Mucosa of rectum (tissue), 2 donors: Measurements from ENCODE around the gene CHCHD6.

Source experiments
- H3K27ac ChIP-seq, 2 donors: one replicate each; pipeline ENCODE4 v1.7.0; 2013; ENCODE audit warnings: inconsistent platforms in 2 of 2, low read depth in 2 of 2, low read length in 2 of 2
- H3K27me3 ChIP-seq, 2 donors: one replicate each; pipeline ENCODE4 v1.7.0; 2013; ENCODE audit warnings: low read length in 2 of 2; ENCODE audit not compliant: control insufficient read depth in 2 of 2, insufficient read depth in 2 of 2
- H3K36me3 ChIP-seq, 2 donors: one replicate each; pipeline ENCODE4 v1.7.0; 2013; ENCODE audit warnings: low read length in 2 of 2; ENCODE audit not compliant: control insufficient read depth in 2 of 2, insufficient read depth in 2 of 2
- H3K4me1 ChIP-seq, 2 donors: one replicate each; pipeline ENCODE4 v1.7.0; 2013; ENCODE audit warnings: low read length in 2 of 2, mild to moderate bottlenecking in 1 of 2; ENCODE audit not compliant: control insufficient read depth in 2 of 2, insufficient read depth in 2 of 2
- H3K4me3 ChIP-seq, 2 donors: one replicate each; pipeline ENCODE4 v1.7.0; 2013; ENCODE audit warnings: low read length in 2 of 2
- H3K9ac ChIP-seq, 2 donors: one replicate each; pipeline ENCODE4 v1.7.0; 2013; ENCODE audit warnings: low read length in 2 of 2, low read depth in 1 of 2, mild to moderate bottlenecking in 1 of 2
- H3K9me3 ChIP-seq, 2 donors: one replicate each; pipeline ENCODE4 v1.7.0; 2013; ENCODE audit warnings: low read length in 2 of 2; ENCODE audit not compliant: control insufficient read depth in 2 of 2
- donor health status: healthy.
- donor health status: Normal muscosa, but diverticular disease.

The CHCHD6 gene

GRCh38 chr3:126836220-126836860, 132.3 kb downstream of the CHCHD6 start:
- Histone ChIP-seq H3K9me3 (no peaks in the 10 kb centered on the region), H3K4me3 (no peak overlapping the region), H3K9ac (no peak overlapping the region), H3K27ac (no peak overlapping the region), H3K4me1 (no peaks in the 10 kb centered on the region), H3K36me3 (no peaks in the 10 kb centered on the region), H3K27me3 (no peaks in the 10 kb centered on the region)

- Histone ChIP-seq H3K27ac (no peak overlapping the region), H3K9me3 (no peaks in the 10 kb centered on the region), H3K4me1 (no peaks in the 10 kb centered on the region), H3K9ac (no peak overlapping the region), H3K4me3 (no peak overlapping the region), H3K36me3 (no peaks in the 10 kb centered on the region), H3K27me3 (no peaks in the 10 kb centered on the region)
Measured at GRCh38 chr3:126837773-126838172, 133.7 kb downstream of the CHCHD6 start.

GRCh38 chr3:126845920-126846715, 142.1 kb downstream of the CHCHD6 start:
- Histone ChIP-seq H3K4me1 (no peaks in the 10 kb centered on the region), H3K9ac (no peak overlapping the region), H3K27ac (no peak overlapping the region), H3K4me3 (no peak overlapping the region), H3K27me3 (no peaks in the 10 kb centered on the region), H3K36me3 (no peaks in the 10 kb centered on the region), H3K9me3 (no peaks in the 10 kb centered on the region)

DNA sequence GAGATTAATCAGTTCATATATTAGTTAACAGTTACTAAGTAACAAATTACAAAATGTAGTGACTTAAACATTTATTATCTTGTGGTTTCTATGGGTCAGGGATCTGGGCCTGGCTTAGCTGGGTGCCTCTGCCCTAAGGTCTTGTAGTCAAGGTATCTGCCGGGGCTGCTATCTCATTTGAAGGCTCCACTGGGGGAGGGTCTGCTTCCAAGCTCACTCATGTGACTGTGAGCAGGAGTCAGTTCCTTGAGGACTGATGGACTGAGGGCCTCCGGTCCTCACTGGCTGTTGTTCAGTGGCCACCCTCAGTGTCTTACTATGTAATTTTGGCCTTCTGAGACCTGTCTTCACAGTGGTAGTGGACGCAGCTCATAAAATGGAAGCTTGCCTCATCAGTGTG, 143.0 kb downstream of the CHCHD6 start:
- Histone ChIP-seq H3K4me1 (no peaks in the 10 kb centered on the region), H3K27me3 (no peaks in the 10 kb centered on the region), H3K27ac (no peak overlapping the region), H3K36me3 (no peaks in the 10 kb centered on the region), H3K4me3 (no peak overlapping the region), H3K9ac (no peak overlapping the region), H3K9me3 (no peaks in the 10 kb centered on the region)

DNA sequence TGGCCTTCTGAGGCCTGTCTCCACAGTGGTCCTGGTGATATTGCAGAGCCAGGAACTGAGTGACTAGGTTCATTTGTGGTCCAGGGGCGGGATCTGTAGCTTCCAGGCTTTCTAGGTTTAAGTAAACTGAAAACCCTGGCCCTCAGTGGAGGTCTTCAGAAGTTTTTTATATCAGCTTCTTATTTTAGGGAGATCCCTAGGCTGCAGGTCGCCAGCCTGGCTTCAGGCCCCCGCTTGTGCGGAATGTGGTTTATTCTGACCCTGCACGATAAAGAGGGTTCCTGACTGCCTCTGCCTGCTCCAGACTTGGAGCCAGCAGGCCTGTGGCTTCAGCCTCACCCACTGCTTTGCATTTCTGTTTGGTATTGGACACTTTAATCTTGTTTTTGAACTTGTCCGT, 145.0 kb downstream of the CHCHD6 start:
- no peak overlapping the region for H3K27ac ChIP-seq
- H3K9me3 ChIP-seq = no peaks in the 10 kb centered on the region
- no peak overlapping the region for H3K9ac ChIP-seq
- H3K4me3 ChIP-seq = no peak overlapping the region
- H3K27me3 ChIP-seq = no peaks in the 10 kb centered on the region
- no peaks in the 10 kb centered on the region for H3K4me1 ChIP-seq
- H3K36me3 ChIP-seq = peaks cover 0 to 5% of the 10 kb centered on the region in 2 donors

- Histone ChIP-seq H3K4me3 (no peak overlapping the region), H3K36me3 (peaks cover 0 to 5% of the 10 kb centered on the region in 2 donors), H3K27ac (no peak overlapping the region), H3K27me3 (no peaks in the 10 kb centered on the region), H3K9ac (no peak overlapping the region), H3K9me3 (no peaks in the 10 kb centered on the region), H3K4me1 (no peaks in the 10 kb centered on the region)
Measured at GRCh38 chr3:126849768-126850167, 145.7 kb downstream of the CHCHD6 start.

- no peak overlapping the region for H3K9ac ChIP-seq
- H3K4me3 ChIP-seq = no peak overlapping the region
- H3K9me3 ChIP-seq = no peaks in the 10 kb centered on the region
- no peaks in the 10 kb centered on the region for H3K27me3 ChIP-seq
- H3K4me1 ChIP-seq = no peaks in the 10 kb centered on the region
- peaks cover 0 to 7% of the 10 kb centered on the region in 2 donors for H3K36me3 ChIP-seq
- H3K27ac ChIP-seq = no peak overlapping the region
Measured at GRCh38 chr3:126850370-126851085, 146.5 kb downstream of the CHCHD6 start.

GRCh38 chr3:126851382-126851781, 147.3 kb downstream of the CHCHD6 start:
- H3K36me3 ChIP-seq = peaks cover 0 to 7% of the 10 kb centered on the region in 2 donors
- H3K4me1 ChIP-seq = no peaks in the 10 kb centered on the region
- no peaks in the 10 kb centered on the region for H3K9me3 ChIP-seq
- no peak overlapping the region for H3K4me3 ChIP-seq
- H3K27me3 ChIP-seq = no peaks in the 10 kb centered on the region
- H3K9ac ChIP-seq = no peak overlapping the region
- H3K27ac ChIP-seq = no peak overlapping the region

DNA sequence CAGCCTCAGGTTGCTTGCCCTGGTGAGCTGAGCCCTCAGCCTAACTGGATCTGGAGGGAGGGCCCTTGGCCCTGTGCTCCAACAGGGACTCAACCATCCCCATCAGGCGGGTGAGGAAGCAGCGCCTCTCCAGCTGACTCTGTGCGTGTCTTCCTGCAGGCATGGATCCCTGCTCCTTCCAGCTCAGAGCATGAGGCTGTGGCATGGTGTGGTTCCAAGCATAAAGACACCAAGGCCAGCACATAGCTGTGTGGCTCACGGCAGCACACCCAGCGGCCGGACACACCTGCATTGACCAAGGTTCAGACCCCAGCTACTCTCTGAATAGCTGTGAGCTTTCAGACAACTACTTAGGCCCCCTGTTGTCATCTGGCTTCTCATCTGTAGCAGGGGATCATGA, 147.9 kb downstream of the CHCHD6 start:
- H3K4me3 ChIP-seq = no peak overlapping the region
- peaks cover 0 to 7% of the 10 kb centered on the region in 2 donors for H3K36me3 ChIP-seq
- no peak overlapping the region for H3K27ac ChIP-seq
- no peak overlapping the region for H3K9ac ChIP-seq
- no peaks in the 10 kb centered on the region for H3K4me1 ChIP-seq
- H3K27me3 ChIP-seq = no peaks in the 10 kb centered on the region
- no peaks in the 10 kb centered on the region for H3K9me3 ChIP-seq

DNA sequence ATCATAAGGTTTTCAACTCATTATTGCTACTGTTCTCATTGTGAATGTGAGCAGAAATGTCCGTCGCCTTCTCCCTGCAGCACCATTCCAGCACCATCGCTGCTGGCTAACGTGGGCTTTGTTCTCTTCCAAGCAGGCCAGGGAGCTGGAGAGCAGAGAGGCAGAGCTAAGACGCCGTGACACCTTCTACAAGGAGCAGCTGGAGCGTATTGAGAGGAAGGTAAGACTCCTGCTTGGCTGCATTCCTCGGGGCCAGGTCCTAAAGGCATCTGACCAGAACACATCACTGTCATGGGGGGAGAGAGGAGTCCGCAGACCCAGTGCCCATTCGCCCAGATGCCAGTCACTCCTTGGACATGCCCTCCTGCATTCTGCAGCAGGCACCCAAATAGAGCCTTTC, 148.5 kb downstream of the CHCHD6 start:
- H3K4me3 ChIP-seq = no peak overlapping the region
- no peak overlapping the region for H3K27ac ChIP-seq
- H3K27me3 ChIP-seq = no peaks in the 10 kb centered on the region
- no peaks in the 10 kb centered on the region for H3K9me3 ChIP-seq
- peaks cover 0 to 7% of the 10 kb centered on the region in 2 donors for H3K36me3 ChIP-seq
- H3K4me1 ChIP-seq = no peaks in the 10 kb centered on the region
- H3K9ac ChIP-seq = no peak overlapping the region
